CD4-positive, alpha-beta T cell treated with Interleukin-12 subunit alpha and Interleukin-12 subunit beta, for 1 hour (primary cell): ENCODE results near the gene CAMK2A.

ENCODE experiments used
- DNase-seq: peaks from one replicate; pipeline ENCODE4 v3.0.0-alpha.2; 2020

CAMK2A gene

DNA sequence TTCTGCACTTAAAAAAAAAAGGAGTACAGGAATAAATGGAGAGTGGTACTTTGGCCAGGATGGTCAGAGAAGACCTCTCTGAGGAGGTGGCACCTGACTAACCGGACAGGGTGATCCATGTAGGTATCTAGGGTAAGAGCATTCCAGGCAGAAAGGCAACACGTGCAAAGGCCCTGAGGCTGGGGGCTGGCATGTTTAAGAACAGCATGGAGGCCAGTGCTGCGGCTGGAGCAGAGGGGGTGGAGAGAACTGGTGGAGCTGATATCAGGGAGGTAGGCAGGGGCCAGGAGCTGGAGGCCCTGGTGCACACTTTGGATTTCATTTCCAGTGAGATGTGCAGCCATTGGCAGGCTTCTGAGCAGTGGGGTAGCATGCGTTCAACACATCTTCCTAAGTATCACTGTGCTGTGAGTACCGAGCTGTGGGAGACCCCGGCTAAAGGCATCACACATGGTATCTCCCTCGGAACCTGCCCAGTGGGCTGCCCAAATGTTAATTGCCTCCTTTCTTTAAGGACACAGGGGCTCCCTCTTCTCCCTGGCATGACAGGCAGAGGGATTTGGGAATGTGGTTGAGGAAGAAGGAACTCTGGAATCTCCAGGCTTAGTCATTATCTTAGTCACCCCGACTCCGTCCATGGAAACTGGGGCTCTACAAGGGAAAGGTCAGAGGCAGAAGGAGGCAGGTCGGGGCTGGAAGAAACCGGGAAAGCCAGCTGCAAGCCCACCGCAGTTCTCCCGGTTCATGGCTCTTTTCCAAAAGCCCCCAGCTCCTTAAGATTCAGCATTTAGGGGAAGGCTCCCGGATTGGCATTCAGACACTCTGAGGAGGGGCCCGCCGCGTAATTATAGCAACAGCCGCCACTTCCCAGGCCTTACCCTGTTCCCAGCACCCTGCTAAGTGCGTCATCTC lies 81.1 kb downstream of the CAMK2A start:
- DNase-seq, result no peak

- DNase-seq, result no peak
These were observed 82.8 kb downstream of the CAMK2A start for GRCh38 chr5:150206779-150207115.

DNA sequence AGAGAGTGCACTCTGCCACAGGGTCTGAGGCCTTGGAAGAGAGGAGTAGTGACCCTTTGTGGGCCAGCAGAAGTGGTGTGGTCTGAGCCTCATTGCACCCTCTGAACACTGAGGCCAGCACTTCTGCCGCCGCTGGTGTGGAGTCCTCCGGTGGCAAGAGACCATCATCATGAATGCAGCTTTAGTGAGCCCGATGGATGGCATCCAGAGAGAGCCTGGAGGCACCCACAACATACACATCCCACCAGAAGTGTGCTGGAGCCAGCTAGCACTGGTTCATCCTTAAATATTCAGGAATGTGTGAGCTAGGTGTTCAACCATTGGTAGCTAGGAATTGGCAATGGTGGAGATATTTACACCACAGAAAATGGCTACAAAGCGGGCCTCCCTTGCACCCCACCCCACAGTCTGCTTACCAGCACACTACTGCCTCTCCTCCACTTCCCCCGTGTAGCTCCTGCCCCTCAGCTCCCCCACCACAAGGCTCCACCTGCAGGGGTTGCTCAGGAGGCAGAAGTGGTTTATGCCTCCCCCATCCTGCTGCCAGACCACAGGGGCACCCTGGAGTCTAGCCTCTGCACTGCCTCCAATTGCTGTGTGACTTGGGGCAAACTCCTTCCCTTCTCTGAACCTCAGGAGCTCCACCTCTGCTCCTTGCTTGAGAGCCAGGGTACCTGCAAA lies 83.3 kb downstream of the CAMK2A start:
- DNase-seq, result no peak

DNA sequence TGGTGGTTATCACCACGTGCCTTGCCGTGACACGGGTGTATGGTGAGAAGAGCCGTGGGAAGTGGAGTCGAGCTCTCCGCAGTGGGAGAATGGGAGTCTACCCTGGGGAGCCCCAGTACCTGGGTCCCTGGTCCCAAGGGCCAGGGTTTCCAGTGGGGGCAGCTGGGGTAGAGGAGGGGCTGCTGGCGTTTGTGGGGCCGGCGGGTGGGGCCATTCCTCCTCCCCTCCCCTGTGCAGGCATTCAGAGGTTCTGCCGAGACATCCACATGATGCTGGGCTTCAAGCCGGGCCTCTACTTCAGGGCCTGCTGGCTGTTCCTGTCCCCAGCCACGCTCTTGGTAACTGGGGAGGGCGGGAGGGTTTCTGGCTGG lies 85.0 kb downstream of the CAMK2A start:
- DNase-seq, result no peak

DNA sequence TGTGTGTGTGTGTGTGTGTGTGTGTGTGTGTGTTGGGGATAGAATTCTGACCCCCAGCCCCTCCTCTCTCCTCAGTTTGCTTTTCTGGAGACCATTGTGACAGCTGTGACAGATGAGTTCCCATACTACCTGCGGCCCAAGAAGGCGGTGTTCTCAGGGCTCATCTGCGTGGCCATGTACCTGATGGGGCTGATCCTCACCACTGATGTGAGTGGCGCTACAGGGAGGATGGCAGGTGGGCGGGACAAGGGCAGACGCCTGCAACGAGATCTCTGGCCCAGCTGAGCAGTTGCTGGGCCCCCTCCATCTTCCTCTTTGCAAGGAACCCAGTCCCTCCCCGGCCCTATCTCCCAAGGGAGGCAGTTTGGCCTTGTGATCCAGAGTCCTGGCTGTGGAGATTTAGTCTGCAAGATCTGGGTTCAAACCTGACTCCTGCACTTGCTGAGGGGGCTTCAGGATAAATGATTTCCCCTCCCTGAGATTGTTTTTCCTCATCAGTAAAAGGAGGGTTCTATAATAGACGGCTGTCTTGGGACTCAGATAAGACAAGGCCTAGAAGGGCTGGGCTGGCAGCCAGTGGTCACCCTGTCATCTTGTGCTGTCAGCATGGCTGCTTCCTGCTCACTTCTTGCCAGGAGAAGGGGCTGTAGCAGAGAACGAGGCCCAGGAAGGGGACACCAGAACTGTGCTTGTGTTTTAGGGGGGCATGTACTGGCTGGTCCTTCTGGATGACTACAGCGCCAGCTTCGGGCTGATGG lies 85.6 kb downstream of the CAMK2A start:
- no peak for DNase-seq

DNA sequence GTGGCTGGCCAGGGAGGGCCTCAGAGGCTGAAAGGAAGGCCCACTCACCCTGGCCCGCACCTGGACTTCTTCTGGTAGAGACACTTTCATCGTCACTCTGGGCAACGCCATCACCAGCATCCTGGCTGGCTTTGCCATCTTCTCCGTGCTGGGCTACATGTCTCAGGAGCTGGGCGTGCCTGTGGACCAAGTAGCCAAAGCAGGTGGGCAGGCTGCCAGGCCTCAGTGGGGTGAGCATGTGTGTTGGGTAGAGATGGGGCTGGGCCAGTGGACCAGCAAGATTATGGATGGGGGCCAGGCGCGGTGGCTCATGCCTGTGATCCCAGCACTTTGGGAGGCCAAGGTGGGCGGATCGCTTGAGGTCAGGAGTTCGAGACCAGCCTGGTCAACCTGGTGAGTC lies 87.1 kb downstream of the CAMK2A start:
- no peak for DNase-seq

- DNase-seq, result no peak
These were observed 92.1 kb downstream of the CAMK2A start for GRCh38 chr5:150197476-150197875.

DNA sequence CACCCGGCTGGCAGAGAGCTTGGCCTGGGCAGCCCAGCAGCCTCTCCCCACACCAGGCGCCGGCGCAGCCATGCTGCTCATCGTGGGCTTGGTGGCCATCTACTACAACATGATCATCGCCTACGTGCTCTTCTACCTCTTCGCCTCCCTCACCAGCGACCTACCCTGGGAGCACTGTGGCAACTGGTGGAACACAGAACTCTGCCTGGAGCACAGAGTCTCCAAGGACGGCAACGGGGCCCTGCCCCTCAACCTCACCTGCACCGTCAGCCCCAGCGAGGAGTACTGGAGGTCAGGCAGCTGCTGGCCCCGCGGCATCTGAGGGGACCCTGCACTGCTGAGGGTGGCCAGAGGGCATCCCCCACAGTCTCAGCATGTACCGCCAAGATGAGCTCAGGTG lies 92.6 kb downstream of the CAMK2A start:
- DNase-seq, result no peak

DNA sequence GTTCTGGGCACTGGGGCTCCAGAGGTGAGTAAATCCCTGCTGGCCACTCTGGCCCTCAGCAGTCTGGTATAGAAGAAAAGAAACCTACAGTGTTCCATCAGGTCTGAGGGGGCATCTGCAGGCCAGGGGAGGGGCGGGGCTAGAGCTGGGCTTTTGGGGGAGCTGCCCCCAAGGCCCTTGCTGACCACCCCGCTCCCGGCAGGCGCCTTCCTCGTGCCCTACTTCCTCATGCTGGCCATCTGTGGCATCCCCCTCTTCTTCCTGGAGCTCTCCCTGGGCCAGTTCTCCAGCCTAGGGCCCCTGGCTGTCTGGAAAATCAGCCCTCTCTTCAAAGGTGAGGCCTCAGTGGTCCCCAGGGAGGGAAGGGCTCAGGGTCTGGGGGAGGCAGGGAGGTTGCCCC lies 93.1 kb downstream of the CAMK2A start:
- no peak for DNase-seq

GRCh38 chr5:150195736-150196485 lies 93.7 kb downstream of the CAMK2A start:
- no peak for DNase-seq

GRCh38 chr5:150192462-150192861 lies 97.1 kb downstream of the CAMK2A start:
- no peak for DNase-seq

DNA sequence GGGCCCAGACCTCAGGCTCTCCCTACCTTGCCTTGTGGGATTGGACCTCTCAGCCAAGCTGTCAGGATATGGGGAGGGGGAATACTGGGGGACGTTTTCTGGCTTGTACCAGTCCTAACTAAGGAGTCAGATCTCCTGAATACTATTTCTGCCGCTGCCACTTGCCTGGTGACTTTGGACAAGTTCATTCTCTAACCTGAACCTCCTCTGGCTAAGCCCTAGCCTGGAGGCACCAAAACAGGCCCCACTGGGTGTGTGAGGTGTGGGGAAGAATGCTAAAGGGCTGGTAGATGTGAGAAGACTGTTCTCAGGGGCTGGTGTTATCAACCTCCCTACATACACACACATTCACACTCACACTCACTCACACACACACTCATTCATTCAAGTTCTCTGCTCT lies 98.6 kb downstream of the CAMK2A start:
- no peak for DNase-seq

DNA sequence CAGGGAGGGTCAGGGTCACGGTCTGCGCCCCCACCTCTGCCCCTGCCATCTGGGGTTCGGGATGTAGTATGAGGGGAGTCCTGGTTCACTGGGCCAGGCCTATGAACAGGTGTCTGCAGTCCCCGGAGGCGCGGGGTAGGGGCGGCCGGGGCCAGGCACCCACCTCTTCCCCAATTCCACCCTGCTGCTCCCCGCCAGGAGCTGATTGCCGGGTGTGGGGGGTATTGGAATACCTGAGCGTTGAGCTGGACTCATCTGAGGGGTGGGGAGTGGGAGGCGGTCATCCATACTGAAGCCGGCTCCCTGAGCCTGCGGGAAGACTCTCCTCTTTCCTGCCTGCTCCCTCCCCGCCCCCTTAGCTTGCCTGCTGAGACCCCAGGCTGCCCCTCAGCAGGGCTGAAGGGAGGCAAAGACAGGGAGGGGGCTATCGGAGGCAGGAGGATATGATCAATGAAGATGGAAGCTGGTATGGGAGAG lies 99.0 kb downstream of the CAMK2A start:
- no peak for DNase-seq

DNA sequence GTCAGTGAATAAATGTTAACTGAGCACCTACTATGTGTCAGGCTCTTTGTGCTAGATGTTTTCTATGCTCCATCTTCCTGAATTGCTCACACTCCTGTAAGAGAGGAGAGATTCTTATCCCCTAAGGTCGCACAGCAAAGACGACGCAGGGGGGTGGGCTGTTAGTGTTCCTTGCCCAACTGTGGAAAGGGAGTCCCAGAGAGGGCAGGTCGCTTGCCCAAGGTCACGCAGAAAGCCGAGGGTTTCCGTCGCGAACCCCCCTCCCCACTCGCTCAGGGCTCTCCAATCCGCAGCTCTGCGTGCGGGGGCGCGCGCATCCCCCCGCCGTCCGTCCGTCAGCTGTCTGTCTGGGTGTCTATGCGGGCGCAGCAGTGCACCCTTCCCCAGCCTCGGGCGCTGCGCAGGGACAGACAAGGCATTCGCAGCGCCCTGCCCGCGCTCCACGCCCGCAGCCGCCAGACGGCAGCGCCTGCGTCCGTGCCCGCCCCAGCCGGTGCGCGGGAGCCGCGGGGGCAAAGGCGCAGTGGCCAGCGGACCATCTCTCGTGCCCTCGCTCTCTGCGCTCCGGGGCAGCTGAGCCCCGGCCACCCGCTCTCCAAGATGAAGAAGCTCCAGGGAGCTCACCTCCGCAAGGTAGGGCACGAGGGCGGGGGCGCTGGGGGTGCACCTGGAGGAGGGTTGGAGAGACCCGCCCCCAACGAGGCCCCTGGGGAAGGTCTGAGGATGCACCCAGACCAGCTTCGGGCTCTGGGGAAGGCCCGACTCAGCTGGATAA lies 99.7 kb downstream of the CAMK2A start, which contains the start of gene SLC6A7:
SLC6A7 (plus strand) TSS at position 335 of the 775 bp plus-strand sequence; CDS start at position 601, 266 bp downstream.
- no peak for DNase-seq

- no peak for DNase-seq
These were observed 100.2 kb downstream of the CAMK2A start for GRCh38 chr5:150189326-150189725.

- no peak for DNase-seq
These were observed 101.3 kb downstream of the CAMK2A start for GRCh38 chr5:150188146-150188842.

- no peak for DNase-seq
These were observed 102.7 kb downstream of the CAMK2A start for GRCh38 chr5:150186897-150187296.

GRCh38 chr5:150186137-150186536 lies 103.4 kb downstream of the CAMK2A start:
- DNase-seq, result no peak

DNA sequence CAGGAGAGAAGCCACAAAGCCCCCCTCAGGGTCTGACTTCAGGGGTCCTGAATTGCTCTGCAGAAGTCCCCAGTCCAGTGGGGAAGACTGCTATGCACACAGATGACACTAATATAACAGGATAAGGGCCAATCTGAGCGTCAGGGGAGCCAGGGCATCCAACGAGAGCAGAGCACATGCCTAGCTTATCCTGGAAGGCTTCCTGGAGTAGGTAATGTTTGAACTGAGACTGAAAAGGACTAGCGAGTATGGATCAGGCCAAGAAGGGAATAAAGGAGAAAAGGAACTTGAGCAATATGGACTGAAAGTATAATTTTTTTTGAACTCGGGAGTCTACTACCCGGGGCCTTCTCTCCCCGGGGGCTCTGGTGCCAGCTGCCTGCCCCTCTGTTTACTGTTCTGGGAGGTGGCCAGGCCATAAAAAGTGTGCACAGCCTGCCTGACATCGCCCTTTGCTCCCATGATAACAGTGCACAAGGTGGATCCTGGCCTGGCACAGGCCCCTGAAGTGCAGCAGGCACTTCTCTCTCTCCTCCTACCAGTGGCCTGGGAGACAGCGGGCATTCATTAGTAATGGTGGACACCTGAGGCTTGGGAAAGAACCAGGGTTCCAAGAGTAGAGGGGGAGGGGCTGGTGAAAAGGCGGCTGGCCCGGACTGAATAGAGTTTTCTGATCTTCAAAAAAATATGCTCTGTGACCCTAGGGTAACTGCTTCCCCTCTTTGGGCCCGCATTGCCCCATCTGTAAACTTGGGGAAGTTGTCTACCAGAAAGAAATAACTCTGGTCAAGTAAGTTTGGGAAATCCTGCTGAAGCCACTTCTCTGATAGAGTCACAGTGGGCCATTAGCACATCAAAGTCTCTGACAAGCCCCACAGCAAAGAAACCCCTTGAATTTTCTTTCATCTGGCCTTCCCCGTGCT lies 104.3 kb downstream of the CAMK2A start:
- no peak for DNase-seq

DNA sequence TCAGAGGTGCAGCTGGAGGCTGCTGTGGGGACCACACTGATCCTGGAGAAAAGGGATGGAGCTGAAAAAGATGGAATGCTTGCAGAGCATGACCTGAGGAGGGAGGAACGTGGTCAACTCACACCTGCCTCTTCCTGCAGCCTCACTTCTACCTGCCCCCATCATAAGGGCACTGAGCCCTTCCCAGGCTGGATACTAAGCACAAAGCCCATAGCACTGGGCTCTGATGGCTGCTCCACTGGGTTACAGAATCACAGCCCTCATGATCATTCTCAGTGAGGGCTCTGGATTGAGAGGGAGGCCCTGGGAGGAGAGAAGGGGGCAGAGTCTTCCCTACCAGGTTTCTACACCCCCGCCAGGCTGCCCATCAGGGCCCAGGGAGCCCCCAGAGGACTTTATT lies 105.6 kb downstream of the CAMK2A start:
- DNase-seq, result no peak
